HUES48 (cell line): ENCODE data around the gene PYY.
A peak's percentile ranks its signal among the peaks of the same experiment; 100 is the strongest.
"Not testable (repeated sequence)": the region's sequence is repeated elsewhere in the genome, so short reads cannot be mapped to it uniquely, and the experiment has no call there.

Experiments used
- H3K27ac ChIP-seq: one replicate; pipeline ENCODE4 v1.7.0; 2013; ENCODE audit warnings: low read depth, low read length, inconsistent platforms
- H3K27me3 ChIP-seq: 2 replicates; pipeline ENCODE4 v1.6.1; 2013; ENCODE audit warnings: mild to moderate bottlenecking, low read length; ENCODE audit not compliant: control insufficient read depth, insufficient read depth
- H3K36me3 ChIP-seq: 2 replicates; pipeline ENCODE4 v1.6.1; 2013; ENCODE audit warnings: low read length; ENCODE audit not compliant: control insufficient read depth, insufficient read depth
- H3K4me1 ChIP-seq: 2 replicates; pipeline ENCODE4 v1.6.1; 2013; ENCODE audit warnings: mild to moderate bottlenecking, low read length; ENCODE audit not compliant: control insufficient read depth, insufficient read depth
- H3K4me3 ChIP-seq: 2 replicates; pipeline ENCODE4 v1.5.1; 2013; ENCODE audit warnings: mild to moderate bottlenecking, low read depth, low read length
- H3K9ac ChIP-seq: 2 replicates; pipeline ENCODE4 v1.6.1; 2013; ENCODE audit warnings: mild to moderate bottlenecking, low read depth, low read length, moderate library complexity
- H3K9me3 ChIP-seq: 2 replicates; pipeline ENCODE4 v1.6.1; 2013; ENCODE audit warnings: low read length; ENCODE audit not compliant: control insufficient read depth, insufficient read depth

PYY gene

GRCh38 chr17:43961954-43962353 is 8.2 kb upstream of the PYY start:
- Histone ChIP-seq H3K27me3 (no peaks in the 10 kb centered on the region), H3K9ac (no peak overlapping the region), H3K27ac (no peak overlapping the region), H3K9me3 (no peaks in the 10 kb centered on the region), H3K4me1 (no peaks in the 10 kb centered on the region), H3K36me3 (no peaks in the 10 kb centered on the region), H3K4me3 (no peak overlapping the region)

GRCh38 chr17:43961292-43961691 is 7.6 kb upstream of the PYY start:
- not testable (repeated sequence) for H3K9ac ChIP-seq, H3K4me1 ChIP-seq, H3K4me3 ChIP-seq, H3K36me3 ChIP-seq, H3K27ac ChIP-seq, H3K9me3 ChIP-seq, H3K27me3 ChIP-seq

GRCh38 chr17:43958748-43959352 is 5.1 kb upstream of the PYY start:
- no peak overlapping the region for H3K27ac ChIP-seq
- no peak overlapping the region for H3K9ac ChIP-seq
- H3K4me1 ChIP-seq, result no peaks in the 10 kb centered on the region
- H3K36me3 ChIP-seq, result no peaks in the 10 kb centered on the region
- no peaks in the 10 kb centered on the region for H3K9me3 ChIP-seq
- H3K27me3 ChIP-seq, result peaks cover 17% of the 10 kb centered on the region
- H3K4me3 ChIP-seq, result no peak overlapping the region

- Histone ChIP-seq H3K9me3 (no peaks in the 10 kb centered on the region), H3K4me1 (peaks cover 7% of the 10 kb centered on the region; the same call in 1 of the 2 replicates), H3K27ac (no peak overlapping the region), H3K27me3 (peaks cover 37% of the 10 kb centered on the region), H3K4me3 (no peak overlapping the region), H3K9ac (no peak overlapping the region), H3K36me3 (no peaks in the 10 kb centered on the region)
These were observed 2.5 kb upstream of the PYY start for GRCh38 chr17:43956222-43956621.

- no peaks in the 10 kb centered on the region for H3K9me3 ChIP-seq
- H3K27ac ChIP-seq, result peak overlapping the region; percentile 26
- peak overlapping the region; percentile 91 for H3K4me3 ChIP-seq
- peaks cover 50% of the 10 kb centered on the region for H3K27me3 ChIP-seq
- H3K9ac ChIP-seq, result peak overlapping the region; percentile 83
- peaks cover 7% of the 10 kb centered on the region; the same call in 1 of the 2 replicates for H3K4me1 ChIP-seq
- H3K36me3 ChIP-seq, result no peaks in the 10 kb centered on the region
These were observed 745 bp downstream of the PYY start for GRCh38 chr17:43952724-43953666.

- Histone ChIP-seq H3K27me3 (peaks cover 50% of the 10 kb centered on the region), H3K9ac (no peak overlapping the region), H3K4me1 (peaks cover 7% of the 10 kb centered on the region; the same call in 1 of the 2 replicates), H3K36me3 (no peaks in the 10 kb centered on the region), H3K9me3 (no peaks in the 10 kb centered on the region), H3K4me3 (peak overlapping the region; percentile 91), H3K27ac (no peak overlapping the region)
These were observed 1.4 kb downstream of the PYY start for GRCh38 chr17:43952351-43952723.

- Histone ChIP-seq H3K9me3 (no peaks in the 10 kb centered on the region), H3K27ac (no peak overlapping the region), H3K36me3 (no peaks in the 10 kb centered on the region), H3K4me1 (peaks cover 7% of the 10 kb centered on the region; the same call in 1 of the 2 replicates), H3K9ac (no peak overlapping the region), H3K4me3 (peak overlapping the region; percentile 91), H3K27me3 (peaks cover 50% of the 10 kb centered on the region)
These were observed 2.0 kb downstream of the PYY start for GRCh38 chr17:43951750-43952149.

- peaks cover 49% of the 10 kb centered on the region for H3K27me3 ChIP-seq
These were observed 3.2 kb downstream of the PYY start for GRCh38 chr17:43950554-43950953.

GRCh38 chr17:43949781-43950180 is 4.0 kb downstream of the PYY start:
- Histone ChIP-seq H3K27me3 (peaks cover 42% of the 10 kb centered on the region), H3K4me1 (peaks cover 7% of the 10 kb centered on the region; the same call in 1 of the 2 replicates), H3K9ac (no peak overlapping the region), H3K36me3 (no peaks in the 10 kb centered on the region), H3K4me3 (no peak overlapping the region), H3K9me3 (no peaks in the 10 kb centered on the region), H3K27ac (no peak overlapping the region)

More at GRCh38 chr17:43950554-43950953, 3.2 kb downstream of the PYY start:
- Histone ChIP-seq H3K9me3 (no peaks in the 10 kb centered on the region), H3K36me3 (no peaks in the 10 kb centered on the region), H3K4me1 (peaks cover 7% of the 10 kb centered on the region; the same call in 1 of the 2 replicates), H3K4me3 (no peak overlapping the region), H3K27ac (no peak overlapping the region), H3K9ac (no peak overlapping the region)

GRCh38 chr17:43946781-43947180 is 7.0 kb downstream of the PYY start:
- Histone ChIP-seq H3K9me3 (no peaks in the 10 kb centered on the region), H3K36me3 (no peaks in the 10 kb centered on the region), H3K27me3 (peaks cover 18% of the 10 kb centered on the region), H3K9ac (no peak overlapping the region), H3K4me1 (peaks cover 3% of the 10 kb centered on the region; the same call in 1 of the 2 replicates), H3K4me3 (no peak overlapping the region), H3K27ac (no peak overlapping the region)
